Activated CD8-positive, alpha-beta memory T cell treated with anti-CD3 and anti-CD28 coated beads, Interleukin-2, amount 50 U/mL, for 24 hours (primary cell): Measurements from ENCODE around the gene ZBTB7C.
"Not testable (repeated sequence)": the region's sequence is repeated elsewhere in the genome, so short reads cannot be mapped to it uniquely, and the experiment has no call there.

ENCODE experiments used
- DNase-seq: peaks from one replicate; pipeline ENCODE4 v3.0.0-alpha.2; 2020; ENCODE audit errors: extremely low read depth

Gene ZBTB7C

DNA sequence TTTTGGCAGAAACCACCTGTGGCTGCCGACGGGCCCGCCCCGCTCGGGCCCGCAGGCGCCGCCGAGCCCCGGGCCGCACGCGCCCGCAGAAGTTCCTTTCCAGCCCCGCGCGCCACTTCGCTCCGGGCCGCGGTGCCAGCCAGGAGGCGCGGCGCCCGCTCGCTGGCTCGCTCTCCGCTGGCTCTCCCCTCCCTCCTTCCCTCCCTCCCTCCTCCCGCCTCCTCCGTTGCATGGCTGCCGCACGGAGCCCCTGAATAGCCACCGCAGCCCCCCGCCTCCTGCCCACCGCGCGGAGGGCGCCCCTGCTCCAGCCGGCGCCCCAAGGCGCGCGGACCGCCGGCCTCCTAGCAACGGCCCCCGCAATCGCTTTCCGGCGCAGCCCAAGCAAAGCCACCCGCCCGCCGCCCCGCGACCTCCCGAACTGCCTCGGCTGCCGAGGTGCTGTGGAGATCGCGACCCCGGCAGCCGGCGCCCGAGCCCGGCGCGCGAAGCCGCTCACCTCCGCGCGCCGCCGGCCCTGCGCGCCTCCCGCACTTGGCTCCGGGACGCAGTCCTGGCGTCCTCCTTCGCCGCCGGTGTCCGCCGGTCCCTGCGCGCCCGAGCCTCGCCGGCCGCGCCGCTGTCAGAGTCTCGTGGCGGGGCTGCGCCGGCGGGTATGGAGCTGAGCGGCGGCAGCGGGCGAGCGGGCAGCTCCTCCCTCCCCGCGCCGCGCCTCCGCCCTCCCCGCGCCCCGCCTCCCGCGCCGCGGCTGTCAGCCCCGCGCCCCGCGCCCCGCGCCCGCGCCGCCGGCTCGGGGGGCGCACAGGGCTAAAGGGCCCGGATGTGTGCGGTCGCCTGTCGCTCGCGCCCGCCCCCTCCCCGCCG is at the start of gene ZBTB7C:
ZBTB7C (minus strand) TSS at position 657 of the 864 bp plus-strand sequence.
- no peak for DNase-seq

GRCh38 chr18:48456838-48457237 is 47.7 kb upstream of the ZBTB7C start:
- no peak for DNase-seq

- DNase-seq: no peak
Observed at GRCh38 chr18:48455555-48456478, 46.6 kb upstream of the ZBTB7C start.

DNA sequence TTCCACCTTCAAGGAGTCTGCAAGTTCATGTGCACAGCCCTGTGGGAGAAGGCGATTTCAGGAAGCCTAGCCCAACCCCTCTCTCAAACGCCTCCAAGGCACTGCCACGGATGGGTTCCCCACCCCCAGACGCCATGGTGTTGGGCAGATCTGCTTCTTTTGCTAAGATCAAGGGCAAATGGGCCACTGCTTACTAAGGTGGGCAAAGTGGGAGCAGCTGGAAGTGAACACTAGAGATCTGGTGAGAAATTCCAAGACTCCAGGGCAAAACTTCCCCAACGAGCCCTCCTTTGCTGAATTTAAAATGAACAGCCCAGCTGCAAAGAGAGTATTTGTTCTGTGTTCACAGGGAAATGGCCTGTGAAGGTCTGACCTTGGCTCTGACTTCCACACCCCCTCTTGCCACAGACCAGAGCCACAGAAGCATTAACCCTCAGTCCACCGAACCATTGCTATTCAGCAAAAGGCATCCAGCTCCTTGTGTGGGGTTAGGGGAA is 45.1 kb upstream of the ZBTB7C start:
- no peak for DNase-seq

DNA sequence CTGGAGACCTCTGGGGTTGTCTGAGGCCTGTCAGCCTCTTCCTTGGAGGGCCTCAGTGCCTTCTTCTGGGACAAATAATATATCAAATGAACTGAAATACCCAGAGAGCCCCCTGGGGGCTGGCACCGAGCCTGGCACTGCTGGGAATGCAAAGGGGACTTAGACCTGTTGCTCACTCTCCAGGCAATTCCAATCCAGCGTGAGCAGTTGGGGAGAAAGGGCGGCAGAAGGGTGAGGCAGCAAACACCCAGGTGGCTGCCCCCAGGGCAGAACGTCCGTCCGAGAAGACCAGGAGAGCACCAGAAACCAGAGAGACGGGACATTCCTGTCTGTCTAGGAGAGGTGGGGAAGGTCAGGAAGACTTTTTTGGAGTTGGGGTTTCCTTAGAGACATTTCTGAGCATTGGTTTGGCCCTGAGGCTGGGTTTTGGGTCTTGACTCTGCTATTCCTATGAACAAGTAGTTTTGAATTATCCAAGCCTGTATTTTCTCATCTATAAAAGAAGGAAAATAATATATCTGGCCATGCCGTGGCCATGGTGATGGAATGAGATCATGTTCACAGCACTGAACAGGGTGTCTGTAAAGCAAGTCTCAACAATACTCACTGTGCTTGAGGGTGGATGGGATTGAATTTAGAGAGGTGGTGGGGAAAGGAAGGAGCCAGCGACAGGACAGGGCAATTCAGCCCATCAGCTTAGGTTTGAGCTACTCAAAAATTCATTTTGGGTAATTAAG is 44.3 kb upstream of the ZBTB7C start:
- DNase-seq: no peak

GRCh38 chr18:48452861-48453323 is 43.7 kb upstream of the ZBTB7C start:
- no peak for DNase-seq

- no peak for DNase-seq
Observed at GRCh38 chr18:48450685-48451084, 41.5 kb upstream of the ZBTB7C start.

DNA sequence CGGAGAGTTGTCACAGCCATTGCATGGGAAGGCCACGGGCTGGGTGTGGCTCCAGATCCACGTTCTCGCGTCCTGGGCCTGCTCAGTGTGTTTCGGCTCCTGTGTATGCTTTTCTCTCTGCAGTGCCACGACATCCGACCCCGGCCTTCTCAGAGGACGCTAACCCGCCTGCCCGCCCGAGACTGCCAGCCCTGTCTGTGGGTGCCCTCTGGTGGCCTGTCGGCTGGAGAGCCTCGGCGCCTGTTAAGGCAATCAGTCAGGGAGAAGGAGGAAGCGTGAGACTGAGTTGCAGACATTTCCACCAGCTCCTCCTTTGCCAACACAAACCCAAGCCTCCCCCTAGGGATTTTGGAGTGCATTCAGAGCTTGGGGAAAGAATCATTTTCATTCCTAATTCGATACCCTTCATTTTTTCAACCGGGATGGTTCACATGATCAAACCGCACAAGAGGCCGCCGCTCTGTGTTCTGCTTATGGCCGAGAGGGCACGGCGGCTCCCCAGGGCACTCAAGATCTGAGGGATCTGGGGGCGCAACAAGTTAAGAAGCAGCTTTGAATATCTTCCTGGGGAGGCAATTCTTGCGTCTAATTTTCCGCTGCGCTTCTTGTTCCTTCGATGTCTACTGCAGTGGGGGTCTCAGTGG is 37.5 kb upstream of the ZBTB7C start:
- peak; percentile 27 for DNase-seq

DNA sequence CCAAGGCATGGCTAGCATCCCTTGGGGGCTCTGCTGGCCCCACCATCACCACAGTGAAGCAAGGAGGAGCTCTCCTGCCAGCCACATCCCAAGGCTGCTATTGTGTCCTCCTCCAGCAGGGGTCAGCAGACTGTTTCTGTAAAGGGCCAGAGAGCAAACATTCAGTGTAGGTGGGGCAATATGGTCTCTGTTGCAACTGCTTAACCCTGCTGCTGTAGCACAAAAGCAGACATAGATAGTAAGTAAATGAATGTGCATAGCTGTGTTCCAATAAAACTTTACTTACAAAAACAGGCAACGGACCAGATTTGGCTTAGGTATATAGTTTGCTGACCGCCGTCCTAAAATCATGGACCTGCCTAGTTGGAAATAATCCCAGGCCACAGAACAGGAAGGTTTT is 36.4 kb upstream of the ZBTB7C start:
- peak; percentile 49 for DNase-seq

DNA sequence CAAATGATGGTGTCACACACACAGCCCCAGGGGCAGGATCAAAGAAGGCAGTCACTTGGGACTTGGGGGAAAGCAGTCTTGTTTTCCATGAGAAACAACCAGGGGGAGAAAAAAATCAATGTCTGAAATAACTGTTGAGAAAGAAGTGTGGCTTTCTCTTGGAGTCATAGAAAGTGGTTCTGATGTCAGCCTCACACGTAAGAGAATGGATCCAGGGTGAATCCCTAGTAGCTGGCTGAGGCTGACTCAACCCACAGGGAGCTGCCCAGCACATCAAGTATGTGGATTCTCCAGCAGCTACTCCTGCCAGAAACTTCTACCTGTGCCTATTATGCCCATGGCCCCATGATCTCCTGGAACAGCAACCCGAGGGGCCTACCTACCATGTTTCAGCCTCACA is 33.6 kb upstream of the ZBTB7C start:
- no peak for DNase-seq

GRCh38 chr18:48441405-48441881 is 32.3 kb upstream of the ZBTB7C start:
- no peak for DNase-seq

GRCh38 chr18:48440924-48441323 is 31.7 kb upstream of the ZBTB7C start:
- DNase-seq: no peak

DNA sequence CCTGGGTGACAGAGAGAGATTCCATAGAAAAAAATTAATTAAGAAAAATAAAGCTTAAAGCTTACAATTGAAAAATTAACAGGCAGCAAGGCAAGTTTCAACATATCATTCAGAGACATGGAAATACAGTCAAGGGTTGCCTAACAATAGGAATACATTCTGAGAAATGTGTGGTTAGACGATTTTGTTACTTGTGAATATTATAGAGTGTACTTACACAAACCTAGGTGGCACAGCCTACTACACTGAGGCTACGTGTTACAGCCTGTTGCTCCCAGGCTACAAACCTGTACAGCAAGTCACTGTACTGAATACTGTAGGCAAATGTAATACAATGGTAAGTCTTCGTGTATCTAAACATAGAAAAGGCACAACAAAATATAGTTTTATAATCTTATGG is 27.7 kb upstream of the ZBTB7C start:
- DNase-seq: no peak

- not testable (repeated sequence) for DNase-seq
Observed at GRCh38 chr18:48434382-48434781, 25.2 kb upstream of the ZBTB7C start.

- no peak for DNase-seq
Observed at GRCh38 chr18:48433541-48433940, 24.4 kb upstream of the ZBTB7C start.

GRCh38 chr18:48430150-48430549 is 21.0 kb upstream of the ZBTB7C start:
- DNase-seq: no peak

DNA sequence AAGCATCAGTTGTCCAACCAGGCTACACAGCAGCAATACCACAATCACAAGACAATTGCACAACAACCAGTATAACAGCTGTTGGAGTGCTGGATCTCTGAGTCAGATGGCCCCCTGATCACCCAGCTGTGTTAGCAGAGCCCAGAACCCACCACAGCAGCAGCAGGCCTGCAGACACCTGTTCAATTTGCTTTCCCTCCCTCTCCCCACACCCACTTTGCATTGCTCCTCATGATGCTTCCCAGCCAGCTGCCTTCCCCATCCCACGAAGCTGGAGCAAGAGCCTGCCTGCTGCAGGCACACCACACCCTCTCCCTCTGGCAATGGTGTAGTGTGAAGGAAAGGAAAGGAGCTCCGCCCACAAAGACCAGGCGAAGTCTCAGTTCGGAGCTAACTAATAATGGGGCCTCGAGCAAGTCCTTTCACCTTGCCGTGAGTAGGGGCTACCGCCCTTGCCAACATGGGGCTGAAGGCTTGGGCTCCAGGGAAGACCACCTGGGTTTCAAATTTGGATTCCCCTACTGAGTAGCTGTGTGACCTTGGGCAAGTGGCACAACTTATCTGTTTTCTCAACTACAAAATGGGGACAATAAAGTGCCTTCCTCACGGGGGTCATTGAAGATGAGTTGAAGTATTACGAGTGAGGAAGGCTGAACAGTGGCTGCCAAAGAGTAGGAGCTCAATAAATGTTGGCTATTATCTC is 19.4 kb upstream of the ZBTB7C start:
- DNase-seq: no peak

- DNase-seq: no peak
Observed at GRCh38 chr18:48422947-48423378, 13.8 kb upstream of the ZBTB7C start.

GRCh38 chr18:48419277-48420022 is 10.3 kb upstream of the ZBTB7C start:
- DNase-seq: no peak
